Right lobe of liver (tissue), 6 donors: ENCODE measurements around the gene TRAF3. TPM values are rescaled to one million over a fixed set of nuclear protein-coding genes. Genes with fewer than 3 reads are reported as not detected.
"Not testable (repeated sequence)": the region's sequence is repeated elsewhere in the genome, so short reads cannot be mapped to it uniquely, and the experiment has no call there.

Experiments used
- ATAC-seq, 4 donors: fragments of 200-7000 bp; cut with Tn5 transposase; one replicate each; pipeline ENCODE4 v1.9.1; 2020; ENCODE audit warnings: mild to moderate bottlenecking in 4 of 4, moderate library complexity in 4 of 4
- DNase-seq, 3 donors: peaks; one replicate each; pipeline ENCODE4 v3.0.0-alpha.2; 2020
- H3K27ac ChIP-seq, 3 donors: fragments of 200-600 bp; one replicate each; pipeline ENCODE4 v1.8.0; 2022
- H3K27me3 ChIP-seq, 2 donors: fragments of 200-600 bp; one replicate each; pipeline ENCODE4 v1.8.0; 2022
- H3K36me3 ChIP-seq, 4 donors: fragments of 200-600 bp; sonication (generic) in 1 of 4; one replicate each; pipeline versions ENCODE4 v1.5.1 to v1.8.0; 2017 to 2022; ENCODE audit warnings: control low read depth in 1 of 4
- H3K4me1 ChIP-seq, 4 donors: fragments of 200-600 bp; sonication (generic) in 1 of 4; one replicate each; pipeline versions ENCODE4 v1.5.1 to v1.8.0; 2017 to 2022; ENCODE audit warnings: control low read depth in 1 of 4
- H3K4me3 ChIP-seq, 3 donors: fragments of 200-600 bp; one replicate each; pipeline ENCODE4 v1.8.0; 2022
- H3K9me3 ChIP-seq, 4 donors: fragments of 200-600 bp; sonication (generic) in 1 of 4; one replicate each; pipeline versions ENCODE4 v1.5.1 to v1.8.0; 2017 to 2022; ENCODE audit warnings: control low read depth in 1 of 4
- POLR2A ChIP-seq: fragments of 450-650 bp; IDR thresholded peaks from one replicate; pipeline ENCODE4 v1.6.1; 2017; ENCODE audit warnings: antibody characterized with exemption, mild to moderate bottlenecking
- whole genome bisulfite sequencing: methylation state at CpG from one replicate; pipeline ENCODE4 v1.1.6; 2018; ENCODE audit warnings: low coverage, low lambda C conversion rate; ENCODE audit not compliant: insufficient coverage; ENCODE audit errors: missing lambda C conversion rate; 5-methylcytosine and 5-hydroxymethylcytosine counted together
- intact Hi-C, 2 donors: fragments of 100-400 bp; cut with DNase I; formaldehyde crosslinking; loops; one replicate each; pipeline versions ENCODE4 v1.11.2 to v1.14.1; 2022
- total RNA-seq, 6 experiments: library from RNA; depleted of rRNA in 2 of 6; stranded (reverse); fragments of >200 nt in 2 of 6; fragmentation: NEBNext Ultra II Directional in 3 of 6; extraction: Animal tissue kit (Norgen Biotek cat#: 25700) in 3 of 6; gene quantifications; one replicate each; pipeline versions ENCODE4 v1.1.0 to v1.2.4, GENCODE V29; 2016 to 2023
- TF ChIP-seq, protein P1 (sequence below), 4 donors: fragments of 200-600 bp in 3 of 4; fragments of 450-650 bp in 1 of 4; IDR thresholded peaks; one replicate each; pipeline versions ENCODE4 v1.5.1 to v1.8.0; 2016 to 2022; ENCODE audit warnings: antibody characterized with exemption in 4 of 4, mild to moderate bottlenecking in 2 of 4
- donor health status: DM: no; HTN: yes; CAD: no.
- donor health status: DM: no; HTN: no; CAD: no.
- donor health status: DM: no; HTN: no; CAD: no.
- donor health status: DM: no; HTN: yes; CAD: no.
- donor health status: DM: no; HTN: yes; CAD: no.

Gene TRAF3
- total RNA-seq, 6 experiments from 2014 or later: 5.6 to 10.5 (median 8.3) TPM

DNA sequence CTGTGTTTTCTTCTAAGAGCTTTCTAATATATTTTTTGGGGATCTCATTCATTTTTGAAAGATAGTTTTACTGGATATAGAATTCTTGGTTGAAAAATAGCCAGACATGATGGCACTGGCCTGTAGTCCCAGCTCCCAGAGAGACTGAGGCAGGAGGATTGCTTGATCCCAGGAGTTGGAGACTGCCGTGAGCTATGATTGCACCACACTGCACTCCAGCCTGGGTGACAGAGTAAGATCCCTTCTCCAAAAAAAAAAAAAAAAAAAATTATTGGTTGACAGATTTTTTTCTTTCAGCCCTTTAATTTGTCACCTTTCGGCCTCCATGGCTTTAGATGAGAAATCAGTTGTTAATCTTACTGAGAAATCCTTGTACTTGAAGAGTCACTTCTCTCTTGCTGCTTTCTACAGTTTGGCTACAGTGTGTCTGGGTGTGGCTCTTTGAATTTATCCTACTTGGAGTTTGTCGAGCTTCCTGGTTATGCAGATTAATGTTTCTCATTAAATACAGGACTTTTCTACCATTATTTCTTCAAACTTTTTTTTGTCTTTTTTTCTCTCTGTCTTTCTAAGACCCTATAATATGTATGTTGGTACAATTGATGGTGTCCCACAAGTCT lies 85.0 kb downstream of the TRAF3 start:
- intact Hi-C loops: no loop called here
- H3K9me3 ChIP-seq: no peaks in the 10 kb centered on the region
- H3K27ac ChIP-seq: no peak overlapping the region
- DNase-seq: no peak
- no peaks in the 10 kb centered on the region for H3K36me3 ChIP-seq
- WGBS: 79% methylated on average over 3 of the region's 3 CpGs
- H3K4me3 ChIP-seq: no peak overlapping the region
- H3K27me3 ChIP-seq: no peaks in the 10 kb centered on the region
- no peak for TF ChIP-seq POLR2A
- TF ChIP-seq, protein P1, sequence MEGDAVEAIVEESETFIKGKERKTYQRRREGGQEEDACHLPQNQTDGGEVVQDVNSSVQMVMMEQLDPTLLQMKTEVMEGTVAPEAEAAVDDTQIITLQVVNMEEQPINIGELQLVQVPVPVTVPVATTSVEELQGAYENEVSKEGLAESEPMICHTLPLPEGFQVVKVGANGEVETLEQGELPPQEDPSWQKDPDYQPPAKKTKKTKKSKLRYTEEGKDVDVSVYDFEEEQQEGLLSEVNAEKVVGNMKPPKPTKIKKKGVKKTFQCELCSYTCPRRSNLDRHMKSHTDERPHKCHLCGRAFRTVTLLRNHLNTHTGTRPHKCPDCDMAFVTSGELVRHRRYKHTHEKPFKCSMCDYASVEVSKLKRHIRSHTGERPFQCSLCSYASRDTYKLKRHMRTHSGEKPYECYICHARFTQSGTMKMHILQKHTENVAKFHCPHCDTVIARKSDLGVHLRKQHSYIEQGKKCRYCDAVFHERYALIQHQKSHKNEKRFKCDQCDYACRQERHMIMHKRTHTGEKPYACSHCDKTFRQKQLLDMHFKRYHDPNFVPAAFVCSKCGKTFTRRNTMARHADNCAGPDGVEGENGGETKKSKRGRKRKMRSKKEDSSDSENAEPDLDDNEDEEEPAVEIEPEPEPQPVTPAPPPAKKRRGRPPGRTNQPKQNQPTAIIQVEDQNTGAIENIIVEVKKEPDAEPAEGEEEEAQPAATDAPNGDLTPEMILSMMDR (IDR thresholded peaks at IDR 0.05): no peak
- no peaks in the 10 kb centered on the region for H3K4me1 ChIP-seq
- no peak for ATAC-seq

DNA sequence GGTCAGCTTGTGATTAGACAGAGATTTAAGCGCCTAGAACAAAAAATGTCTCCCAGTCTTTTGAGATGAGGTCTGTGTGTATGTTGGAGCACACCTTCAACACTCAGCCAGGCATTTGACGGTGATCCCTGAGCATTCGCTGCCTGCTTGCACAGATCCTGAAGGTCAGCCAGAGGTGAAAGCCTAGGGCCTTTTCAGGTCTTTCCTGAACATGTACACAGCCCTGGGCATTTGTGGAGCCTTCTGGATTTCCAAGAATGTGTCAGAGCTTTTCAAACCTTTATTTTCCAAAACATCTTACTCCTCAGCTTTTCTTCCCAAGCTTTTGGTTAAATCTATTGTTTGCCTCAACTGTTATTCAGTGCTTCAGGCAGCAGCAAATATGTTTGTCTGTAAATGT lies 86.1 kb downstream of the TRAF3 start:
- ATAC-seq: peak; percentile 54 to 92 (median 72)
- no peaks in the 10 kb centered on the region for H3K36me3 ChIP-seq
- no peak for TF ChIP-seq POLR2A
- H3K4me1 ChIP-seq: no peaks in the 10 kb centered on the region
- no peak for DNase-seq
- WGBS: 91% methylated on average over 1 of the region's 3 CpGs
- no peaks in the 10 kb centered on the region for H3K27me3 ChIP-seq
- H3K9me3 ChIP-seq: no peaks in the 10 kb centered on the region
- H3K27ac ChIP-seq: peak overlapping the region in 1 of 3 donors; percentile 18
- intact Hi-C loops: no loop called here
- no peak overlapping the region for H3K4me3 ChIP-seq

DNA sequence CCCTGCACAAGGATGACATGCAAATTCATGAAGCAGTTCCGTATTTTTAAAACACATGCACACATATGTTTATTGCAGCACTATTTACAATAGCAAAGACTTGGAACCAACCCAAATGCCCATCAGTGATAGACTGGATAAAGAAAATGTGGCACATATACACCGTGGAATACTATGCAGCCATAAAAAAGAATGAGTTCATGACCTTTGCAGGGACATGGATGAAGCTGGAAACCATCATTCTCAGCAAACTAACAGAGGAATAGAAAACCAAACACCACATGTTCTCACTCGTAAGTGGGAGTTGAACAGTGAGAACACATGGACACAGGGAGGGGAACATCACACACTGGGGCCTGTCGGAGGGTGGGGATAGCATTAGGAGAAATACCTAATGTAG lies 88.7 kb downstream of the TRAF3 start:
- intact Hi-C loops, ATAC-seq, H3K4me1 ChIP-seq, H3K27me3 ChIP-seq, DNase-seq, H3K27ac ChIP-seq, H3K36me3 ChIP-seq, H3K9me3 ChIP-seq, H3K4me3 ChIP-seq: not testable (repeated sequence)
- WGBS: 98% methylated on average over 3 of the region's 4 CpGs

DNA sequence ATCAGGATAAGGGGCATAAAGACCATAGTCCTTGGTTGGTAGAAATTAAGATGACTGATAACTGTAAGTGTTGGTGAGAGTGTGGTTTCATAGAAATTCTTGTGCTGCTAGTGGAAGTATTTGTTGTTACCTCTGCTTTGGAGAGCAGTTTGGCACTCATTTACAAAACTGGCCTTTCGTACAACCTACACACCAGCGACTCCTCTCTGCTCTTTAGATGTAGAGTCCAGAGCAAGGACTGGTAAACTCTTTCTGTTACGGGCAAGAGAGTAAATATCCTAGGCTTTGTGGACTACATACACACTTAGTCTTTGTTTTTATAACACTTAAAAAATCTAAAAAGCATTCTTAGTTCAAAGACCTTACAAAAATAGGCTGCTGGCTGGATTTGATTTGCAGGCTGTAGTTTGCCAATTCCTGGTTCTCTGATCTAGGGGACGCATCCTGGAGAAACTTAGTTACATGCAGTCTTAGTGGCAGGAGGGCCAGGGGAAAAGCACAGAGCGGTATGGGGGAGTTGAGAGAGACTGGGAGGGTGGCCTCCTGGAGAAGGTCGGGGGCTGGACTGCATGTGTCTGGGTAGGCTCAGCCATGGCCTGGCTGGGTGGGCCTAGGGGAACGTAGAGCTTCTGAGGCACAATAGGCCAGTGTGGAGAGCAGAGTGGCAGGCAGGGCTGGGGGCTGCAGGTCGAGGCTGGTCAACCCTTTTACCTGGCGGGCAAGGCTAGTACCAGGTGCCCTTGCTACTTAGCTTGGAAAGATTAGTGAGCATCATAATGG lies 89.9 kb downstream of the TRAF3 start:
- no peak overlapping the region for H3K4me3 ChIP-seq
- H3K27ac ChIP-seq: no peak overlapping the region
- 85% methylated on average over 6 of the region's 9 CpGs for WGBS
- DNase-seq: no peak
- no peak for TF ChIP-seq POLR2A
- TF ChIP-seq, protein P1 (IDR thresholded peaks at IDR 0.05): no peak
- no peaks in the 10 kb centered on the region for H3K9me3 ChIP-seq
- intact Hi-C loops: no loop called here
- ATAC-seq: no peak
- no peaks in the 10 kb centered on the region for H3K27me3 ChIP-seq
- peaks cover 0 to 21% (median 9%) of the 10 kb centered on the region in 4 donors for H3K4me1 ChIP-seq
- no peaks in the 10 kb centered on the region for H3K36me3 ChIP-seq

DNA sequence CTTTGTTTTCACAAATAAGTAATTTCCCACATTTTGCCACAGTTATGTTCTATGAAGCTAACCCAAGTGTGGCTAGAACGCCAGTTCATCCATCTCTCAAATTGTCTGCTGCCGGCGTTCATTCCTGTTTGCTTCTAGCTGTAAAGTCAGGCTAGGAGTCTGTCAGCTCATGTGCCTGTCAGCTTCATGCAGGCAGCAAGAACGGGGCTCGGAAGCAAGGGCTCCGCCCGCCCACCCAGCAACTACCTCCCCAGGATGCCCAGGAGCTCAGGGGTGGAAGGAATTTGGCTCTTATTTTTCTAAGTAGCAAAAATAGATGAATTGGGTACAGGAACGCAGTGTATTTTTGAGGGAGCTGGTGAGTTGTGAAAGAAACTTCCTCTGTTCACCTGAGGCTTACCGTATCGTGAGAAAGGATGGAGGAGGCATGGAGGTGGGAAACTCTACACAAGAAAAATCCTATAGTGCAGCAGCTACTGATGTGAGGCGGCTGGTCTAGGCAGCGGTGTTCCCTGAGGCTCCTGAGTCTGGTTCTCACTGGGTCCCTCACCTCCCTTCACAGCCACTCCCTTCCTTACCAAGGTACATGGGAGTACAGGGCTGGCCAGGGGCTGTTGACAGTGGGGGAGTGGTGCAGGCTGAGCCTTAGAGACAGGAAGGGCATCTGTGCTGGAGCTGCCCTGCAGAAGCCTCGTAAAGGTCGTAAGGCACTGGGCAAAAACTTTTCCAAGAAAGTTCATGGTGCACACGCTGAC lies 90.8 kb downstream of the TRAF3 start:
- Histone ChIP-seq H3K4me3 (no peak overlapping the region), H3K36me3 (no peaks in the 10 kb centered on the region)

More for the DNA sequence above, 90.8 kb downstream of the TRAF3 start:
- Histone ChIP-seq H3K4me1 (peaks cover 0 to 29% (median 13%) of the 10 kb centered on the region in 4 donors), H3K9me3 (no peaks in the 10 kb centered on the region), H3K27me3 (no peaks in the 10 kb centered on the region), H3K27ac (no peak overlapping the region)
- WGBS: 89% methylated on average over 10 of the region's 15 CpGs
- intact Hi-C loops: no loop called here
- DNase-seq (no peak), ATAC-seq (no peak)
- no peak for TF ChIP-seq POLR2A
- TF ChIP-seq, protein P1 (IDR thresholded peaks at IDR 0.05): no peak
